Measurements from ENCODE around the gene TAGLN.

- no peak for TF ChIP-seq CTCF (IDR thresholded peaks at IDR 0.05)
- TF ChIP-seq POLR2A (IDR thresholded peaks at IDR 0.05), result no peak
- TF ChIP-seq POLR2AphosphoS5 (IDR thresholded peaks at IDR 0.05), result no peak
Observed at GRCh38 chr11:117154468-117154867, 44.7 kb upstream of the TAGLN start.

All from suprapubic skin (tissue), 4 donors.